GM21423 (cell line): Measurements from ENCODE around the gene GLIS1.

Experiments used
- ATAC-seq: cut with Tn5 transposase; IDR thresholded peaks from one replicate; pipeline ENCODE4 v1.9.1; 2021; ENCODE audit warnings: mild to moderate bottlenecking, moderate library complexity; ENCODE audit not compliant: unreplicated experiment

GLIS1 gene

DNA sequence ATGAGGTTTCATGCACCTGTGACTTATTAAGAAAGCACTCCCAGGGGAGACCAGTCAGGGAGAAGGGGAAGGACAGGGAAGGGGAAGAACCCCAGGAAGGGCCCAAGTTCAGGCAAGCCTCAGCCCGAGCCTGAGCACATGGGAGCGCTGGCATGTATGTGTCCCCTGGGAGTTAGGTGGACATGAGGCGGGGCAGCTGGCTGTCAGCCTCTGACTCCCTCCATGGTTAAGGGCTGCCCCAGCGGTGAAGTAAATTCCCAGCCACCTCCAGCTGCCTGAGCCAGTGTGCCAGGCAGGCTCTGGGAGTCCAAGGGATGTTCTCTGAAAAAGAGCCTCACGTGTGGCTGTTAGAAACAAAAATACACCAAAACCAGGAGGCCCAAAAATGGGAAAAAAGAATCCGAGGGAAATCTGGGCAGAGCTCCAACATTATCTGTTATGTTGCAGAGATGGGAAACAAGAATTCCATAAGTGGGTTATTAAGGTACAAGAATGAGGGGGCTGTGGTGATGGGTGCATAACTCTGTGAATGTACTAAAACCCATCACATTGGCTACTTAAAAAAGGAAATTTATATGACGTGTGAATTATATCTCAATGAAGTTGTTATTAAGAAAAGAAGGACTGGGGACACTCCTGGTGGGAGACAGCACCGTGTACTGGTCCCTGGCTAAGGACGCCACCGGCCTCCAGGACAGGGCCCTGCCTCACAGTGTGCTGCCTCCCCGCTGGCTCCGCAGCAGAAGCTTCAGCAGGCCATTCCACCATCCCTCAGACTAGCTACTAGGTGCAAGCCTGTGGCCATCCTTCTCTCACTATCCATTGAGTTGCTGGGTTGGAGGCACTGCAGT is 261.1 kb downstream of the GLIS1 start:
- no peak for ATAC-seq

- no peak for ATAC-seq
Measured at GRCh38 chr1:53476579-53476978, 262.4 kb downstream of the GLIS1 start.

- no peak for ATAC-seq
Measured at GRCh38 chr1:53475664-53476063, 263.3 kb downstream of the GLIS1 start.

DNA sequence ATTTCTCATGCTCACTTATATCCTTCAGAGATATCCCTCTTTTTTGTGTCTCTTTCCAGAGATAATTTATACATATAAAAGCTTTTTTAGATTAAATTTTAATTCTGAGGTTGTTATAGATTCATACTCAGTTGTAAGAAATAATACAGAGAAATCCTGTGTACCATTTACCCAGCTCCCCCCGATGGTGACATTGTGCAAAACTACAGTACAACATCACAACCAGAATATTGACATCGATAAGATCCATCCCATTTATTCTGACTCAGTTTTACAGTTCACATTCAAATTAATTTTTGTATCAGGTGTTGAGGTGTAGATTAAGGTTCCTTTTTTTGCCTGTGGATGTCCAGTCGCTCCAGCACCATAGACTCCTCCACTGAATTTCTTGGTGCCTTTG is 265.5 kb downstream of the GLIS1 start:
- ATAC-seq = no peak

DNA sequence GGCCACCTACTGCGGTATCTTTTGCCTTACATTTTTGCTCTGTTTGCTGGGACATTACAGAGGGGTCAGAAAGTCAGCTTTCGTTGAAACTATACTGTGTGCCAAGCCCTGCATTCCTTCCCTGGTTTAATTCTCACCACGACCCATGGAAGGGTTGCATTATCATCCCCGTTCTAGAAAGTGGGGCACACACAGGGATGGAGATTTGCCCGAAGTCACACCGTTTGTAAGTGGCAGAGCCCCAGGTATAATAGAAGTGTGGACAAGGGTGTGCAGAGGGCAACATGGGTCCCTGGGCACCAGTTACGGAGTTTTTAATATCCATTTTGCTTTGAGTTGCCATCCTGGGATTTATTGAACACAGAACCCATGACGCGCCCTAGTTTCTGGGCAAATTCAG is 268.0 kb downstream of the GLIS1 start:
- ATAC-seq = no peak

DNA sequence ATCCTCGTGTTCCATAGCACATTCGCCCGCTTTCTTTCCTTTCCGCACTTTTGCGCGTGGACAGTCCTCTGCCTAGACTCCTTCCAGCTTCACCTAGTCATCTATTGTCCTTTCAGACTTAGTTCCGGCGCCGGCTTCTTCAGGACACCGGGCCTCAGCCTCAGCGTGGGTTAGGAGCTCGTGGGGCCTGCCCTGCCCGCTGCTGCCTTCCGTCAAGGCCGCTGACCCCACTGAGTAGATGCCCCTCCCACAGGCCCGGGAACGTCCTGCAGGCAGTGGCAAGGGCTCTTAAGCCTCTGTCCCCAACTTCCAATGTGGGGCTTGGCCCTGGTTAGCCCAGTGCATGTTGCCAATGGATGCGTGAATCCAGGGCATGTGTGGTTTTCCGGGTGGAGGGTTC is 268.4 kb downstream of the GLIS1 start:
- ATAC-seq = no peak

DNA sequence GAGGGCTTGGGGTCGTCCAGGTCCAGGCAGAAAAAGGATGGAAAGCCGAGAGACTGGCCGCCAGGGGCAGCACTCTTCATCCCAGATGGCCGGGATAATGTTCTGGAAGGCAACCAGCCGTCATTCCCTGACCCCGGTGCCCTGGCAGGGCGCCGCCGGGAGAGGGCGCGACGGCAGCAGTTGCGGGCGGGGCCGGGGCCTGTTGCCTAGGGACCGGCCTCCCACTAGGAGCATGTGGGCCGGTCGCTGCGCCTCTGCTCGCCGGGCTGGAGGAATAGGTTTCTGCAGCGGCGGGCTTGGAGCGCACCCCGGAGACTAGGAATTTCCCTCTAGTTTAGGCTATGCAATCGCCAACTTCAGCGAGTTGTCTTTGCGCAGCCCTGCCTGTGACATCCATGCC is 268.8 kb downstream of the GLIS1 start:
- no peak for ATAC-seq

DNA sequence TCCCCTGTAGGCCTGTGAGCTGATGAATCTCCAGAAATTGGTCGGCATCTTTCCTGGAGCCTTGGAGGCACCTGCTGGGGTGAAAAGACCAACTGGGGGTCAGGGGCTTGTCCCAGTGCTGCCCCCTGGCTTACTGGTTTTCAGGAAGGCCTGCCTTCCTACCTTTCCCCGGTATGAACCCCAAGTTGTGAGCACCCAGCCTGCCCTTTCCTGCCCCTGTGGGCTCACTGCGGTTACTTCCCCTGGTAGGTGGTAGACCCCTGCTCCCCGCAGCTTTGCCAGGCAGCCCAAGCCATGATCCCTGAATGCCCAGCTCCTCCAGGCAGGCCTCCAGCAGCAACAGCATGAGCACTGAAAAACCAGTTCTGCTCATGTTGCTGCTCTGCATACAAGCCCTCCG is 269.6 kb downstream of the GLIS1 start:
- no peak for ATAC-seq

GRCh38 chr1:53468374-53468773 is 270.6 kb downstream of the GLIS1 start:
- no peak for ATAC-seq

- ATAC-seq = no peak
Measured at GRCh38 chr1:53467391-53467790, 271.6 kb downstream of the GLIS1 start.

- no peak for ATAC-seq
Measured at GRCh38 chr1:53465023-53465957, 273.7 kb downstream of the GLIS1 start.

DNA sequence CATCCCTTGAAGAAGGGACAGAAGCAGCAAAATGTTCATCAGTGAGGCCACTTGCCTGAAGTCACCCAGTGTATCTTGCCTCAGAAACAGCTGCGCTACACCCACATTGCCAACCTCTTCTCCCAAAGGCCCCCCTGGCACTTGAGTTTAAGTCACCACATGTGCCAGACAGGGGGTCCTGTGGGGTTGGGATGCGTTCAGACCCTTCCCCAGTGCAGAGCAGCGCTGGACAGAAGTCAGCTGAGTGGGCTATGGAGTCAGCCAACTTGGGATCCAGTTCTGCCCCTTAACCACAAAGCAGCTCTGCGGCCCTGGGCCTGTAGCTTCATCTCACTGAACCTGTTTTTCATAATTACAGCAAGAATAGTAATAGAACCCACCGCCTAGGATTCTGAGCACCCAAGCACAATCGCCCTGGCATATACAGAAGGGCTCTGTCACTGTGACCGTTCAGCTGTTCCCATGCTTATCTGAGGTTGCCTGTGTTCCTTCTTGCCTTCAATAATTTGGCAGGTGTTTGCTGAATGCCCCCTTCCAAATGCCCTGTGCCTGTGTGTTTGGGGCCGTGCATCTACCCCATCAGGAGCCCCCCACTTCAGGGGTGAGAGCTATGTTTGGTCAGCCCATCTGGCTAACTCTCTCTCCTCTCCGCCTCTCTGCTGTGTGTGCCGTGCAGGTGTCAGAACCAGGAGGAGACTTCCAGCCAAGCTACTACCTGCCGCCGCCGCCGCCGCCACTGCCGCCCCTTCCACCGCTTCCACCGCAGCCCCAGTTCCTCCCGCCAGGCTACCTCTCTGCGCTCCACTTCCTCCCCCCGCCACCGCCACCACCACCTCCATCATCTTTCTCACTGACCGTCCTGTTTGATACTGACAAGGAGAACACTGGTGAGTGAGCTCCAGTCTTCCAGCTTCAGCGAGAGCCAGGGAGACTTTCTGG is 274.7 kb downstream of the GLIS1 start:
- ATAC-seq = no peak

GRCh38 chr1:53462769-53463501 is 276.0 kb downstream of the GLIS1 start:
- ATAC-seq = no peak

GRCh38 chr1:53462193-53462592 is 276.8 kb downstream of the GLIS1 start:
- no peak for ATAC-seq

- ATAC-seq = no peak
Measured at GRCh38 chr1:53461323-53462044, 277.5 kb downstream of the GLIS1 start.

GRCh38 chr1:53460666-53461322 is 278.2 kb downstream of the GLIS1 start:
- no peak for ATAC-seq

DNA sequence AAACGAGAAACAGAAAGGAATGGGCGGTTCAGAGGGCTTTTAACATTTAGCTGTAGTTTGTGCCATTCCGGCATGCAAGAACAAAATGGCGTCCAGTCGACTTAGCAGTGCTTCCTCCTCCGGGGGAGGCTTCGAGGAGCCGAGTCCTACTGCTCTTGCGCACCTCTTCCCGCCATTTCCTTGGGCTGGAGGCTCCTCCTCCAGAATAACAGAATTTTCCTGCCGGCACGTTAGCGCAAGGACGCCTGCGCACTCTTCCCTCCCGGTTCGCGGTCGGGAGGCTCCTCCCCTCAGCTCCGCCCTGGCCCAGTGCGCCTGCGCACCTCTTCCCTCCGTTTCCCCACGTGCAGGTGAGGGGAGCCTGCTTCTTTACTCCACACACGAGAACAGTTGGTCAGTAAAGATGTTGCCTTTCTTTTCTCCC is 278.7 kb downstream of the GLIS1 start:
- ATAC-seq = no peak

- no peak for ATAC-seq
Measured at GRCh38 chr1:53459321-53460175, 279.4 kb downstream of the GLIS1 start, which contains the start of gene DMRTB1. TSS of gene DMRTB1 (plus strand) at chr1:53459399. CDS start at chr1:53459454, 55 bp downstream.
